A204.1 (cell line): ENCODE measurements around the gene CCDC192.

Experiments used
- FAIRE-seq: peaks from 2 replicates; lab custom pipeline; 2012; peaks lifted over from hg19 to GRCh38; lab: Jason Lieb, UNC

CCDC192 gene

GRCh38 chr5:127988146-127988760 is 285.1 kb downstream of the CCDC192 start:
- no peak for FAIRE-seq
